Liver (tissue), 3 donors: ENCODE data around the gene GRK5.

Experiments used
- CTCF ChIP-seq: fragments of 150-350 bp; IDR thresholded peaks from 2 replicates; pipeline ENCODE4 v1.5.1; 2017; ENCODE audit warnings: improper control_type of control experiment, low read depth, low read length; ENCODE audit not compliant: missing input control
- EGR1 ChIP-seq, 2 donors: IDR thresholded peaks; 2 replicates each; pipeline ENCODE4 v1.6.1; 2016 to 2018; ENCODE audit warnings: antibody characterized with exemption in 2 of 2, low read depth in 2 of 2
- FOXA1 ChIP-seq: IDR thresholded peaks from 2 replicates; pipeline ENCODE4 v1.6.1; 2016; ENCODE audit warnings: antibody characterized with exemption
- GABPA ChIP-seq, 2 donors: IDR thresholded peaks in 1 of 2; conservative IDR thresholded peaks in 1 of 2; 2 replicates each; pipeline ENCODE4 v1.6.1; 2016; ENCODE audit warnings: antibody characterized with exemption in 2 of 2, mild to moderate bottlenecking in 1 of 2, moderate library complexity in 1 of 2
- JUND ChIP-seq, 2 donors: IDR thresholded peaks; 2 replicates each; pipeline ENCODE4 v1.6.1; 2016; ENCODE audit warnings: antibody characterized with exemption in 2 of 2
- RAD21 ChIP-seq, 2 donors: IDR thresholded peaks; 2 replicates each; pipeline ENCODE4 v1.6.1; 2016; ENCODE audit warnings: antibody characterized with exemption in 2 of 2, mild to moderate bottlenecking in 2 of 2
- RXRA ChIP-seq, 2 donors: IDR thresholded peaks; 2 replicates each; pipeline ENCODE4 v1.6.1; 2017 to 2018; ENCODE audit warnings: antibody characterized with exemption in 2 of 2, mild to moderate bottlenecking in 1 of 2
- SP1 ChIP-seq: IDR thresholded peaks from 2 replicates; pipeline ENCODE4 v1.6.1; 2018; ENCODE audit warnings: antibody characterized with exemption, mild to moderate bottlenecking
- TAF1 ChIP-seq: conservative IDR thresholded peaks from 2 replicates; pipeline ENCODE4 v1.6.1; 2016; ENCODE audit warnings: antibody characterized with exemption, mild to moderate bottlenecking
- YY1 ChIP-seq: IDR thresholded peaks from 2 replicates; pipeline ENCODE4 v1.6.1; 2016; ENCODE audit warnings: antibody characterized with exemption, mild to moderate bottlenecking
- ZBTB33 ChIP-seq: IDR thresholded peaks from 2 replicates; pipeline ENCODE4 v1.6.1; 2016; ENCODE audit warnings: antibody characterized with exemption
- TF ChIP-seq, protein P1 (sequence below): IDR thresholded peaks from 2 replicates; pipeline ENCODE4 v1.6.1; 2016; ENCODE audit warnings: antibody characterized with exemption, mild to moderate bottlenecking
- TF ChIP-seq, protein P2 (sequence below): IDR thresholded peaks from 2 replicates; pipeline ENCODE4 v1.6.1; 2016; ENCODE audit warnings: antibody characterized with exemption
- TF ChIP-seq, protein P3 (sequence below): IDR thresholded peaks from 2 replicates; pipeline ENCODE4 v1.6.1; 2016; ENCODE audit warnings: antibody characterized with exemption
- donor health status: healthy.
- donor health status: healthy.

- TF ChIP-seq CTCF, result no peak
- TF ChIP-seq, protein P1, sequence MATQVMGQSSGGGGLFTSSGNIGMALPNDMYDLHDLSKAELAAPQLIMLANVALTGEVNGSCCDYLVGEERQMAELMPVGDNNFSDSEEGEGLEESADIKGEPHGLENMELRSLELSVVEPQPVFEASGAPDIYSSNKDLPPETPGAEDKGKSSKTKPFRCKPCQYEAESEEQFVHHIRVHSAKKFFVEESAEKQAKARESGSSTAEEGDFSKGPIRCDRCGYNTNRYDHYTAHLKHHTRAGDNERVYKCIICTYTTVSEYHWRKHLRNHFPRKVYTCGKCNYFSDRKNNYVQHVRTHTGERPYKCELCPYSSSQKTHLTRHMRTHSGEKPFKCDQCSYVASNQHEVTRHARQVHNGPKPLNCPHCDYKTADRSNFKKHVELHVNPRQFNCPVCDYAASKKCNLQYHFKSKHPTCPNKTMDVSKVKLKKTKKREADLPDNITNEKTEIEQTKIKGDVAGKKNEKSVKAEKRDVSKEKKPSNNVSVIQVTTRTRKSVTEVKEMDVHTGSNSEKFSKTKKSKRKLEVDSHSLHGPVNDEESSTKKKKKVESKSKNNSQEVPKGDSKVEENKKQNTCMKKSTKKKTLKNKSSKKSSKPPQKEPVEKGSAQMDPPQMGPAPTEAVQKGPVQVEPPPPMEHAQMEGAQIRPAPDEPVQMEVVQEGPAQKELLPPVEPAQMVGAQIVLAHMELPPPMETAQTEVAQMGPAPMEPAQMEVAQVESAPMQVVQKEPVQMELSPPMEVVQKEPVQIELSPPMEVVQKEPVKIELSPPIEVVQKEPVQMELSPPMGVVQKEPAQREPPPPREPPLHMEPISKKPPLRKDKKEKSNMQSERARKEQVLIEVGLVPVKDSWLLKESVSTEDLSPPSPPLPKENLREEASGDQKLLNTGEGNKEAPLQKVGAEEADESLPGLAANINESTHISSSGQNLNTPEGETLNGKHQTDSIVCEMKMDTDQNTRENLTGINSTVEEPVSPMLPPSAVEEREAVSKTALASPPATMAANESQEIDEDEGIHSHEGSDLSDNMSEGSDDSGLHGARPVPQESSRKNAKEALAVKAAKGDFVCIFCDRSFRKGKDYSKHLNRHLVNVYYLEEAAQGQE, result no peak
- no peak for TF ChIP-seq RXRA (IDR thresholded peaks at IDR 0.05)
- no peak for TF ChIP-seq RAD21 (IDR thresholded peaks at IDR 0.05)
- no peak for TF ChIP-seq TAF1
- no peak for TF ChIP-seq GABPA (IDR thresholded peaks at IDR 0.05 in 1 of 2, conservative IDR thresholded peaks at IDR 0.05 in 1 of 2)
- TF ChIP-seq, protein P2, sequence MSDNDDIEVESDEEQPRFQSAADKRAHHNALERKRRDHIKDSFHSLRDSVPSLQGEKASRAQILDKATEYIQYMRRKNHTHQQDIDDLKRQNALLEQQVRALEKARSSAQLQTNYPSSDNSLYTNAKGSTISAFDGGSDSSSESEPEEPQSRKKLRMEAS, result no peak
- TF ChIP-seq YY1, result no peak
- no peak for TF ChIP-seq ZBTB33
- no peak for TF ChIP-seq SP1
- TF ChIP-seq, protein P3, sequence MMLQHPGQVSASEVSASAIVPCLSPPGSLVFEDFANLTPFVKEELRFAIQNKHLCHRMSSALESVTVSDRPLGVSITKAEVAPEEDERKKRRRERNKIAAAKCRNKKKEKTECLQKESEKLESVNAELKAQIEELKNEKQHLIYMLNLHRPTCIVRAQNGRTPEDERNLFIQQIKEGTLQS, result no peak
- TF ChIP-seq FOXA1, result no peak
- no peak for TF ChIP-seq JUND (IDR thresholded peaks at IDR 0.05)
- no peak for TF ChIP-seq EGR1 (IDR thresholded peaks at IDR 0.05; ENCODE audit: low read depth in 2 of 2)
These were observed 289.9 kb downstream of the GRK5 start for GRCh38 chr10:119497243-119497642.
